Measurements from ENCODE around the gene SP6. TPM values are rescaled to one million over a fixed set of nuclear protein-coding genes. Genes with fewer than 3 reads are reported as not detected.
A peak's percentile ranks its signal among the peaks of the same experiment; 100 is the strongest.

Gene SP6
- total RNA-seq, 4 donors from 2014 or later = 0.12 to 0.31 (median 0.14) TPM

- no peak for ATAC-seq
- Histone ChIP-seq H3K36me3 (no peaks in the 10 kb centered on the region), H3K4me1 (peaks cover 0 to 19% (median 0%) of the 10 kb centered on the region in 3 donors), H3K27ac (no peak overlapping the region), H3K27me3 (no peaks in the 10 kb centered on the region), H3K4me3 (no peak overlapping the region), H3K9me3 (no peaks in the 10 kb centered on the region)
- 69% methylated on average over 4 of the region's 4 CpGs; no CpG with 5 or more reads in 1 of the 2 donors for WGBS, 2 donors (ENCODE audit: low coverage in 1 of 2)
- TF ChIP-seq CTCF (IDR thresholded peaks at IDR 0.05) (no peak), POLR2AphosphoS5 (IDR thresholded peaks at IDR 0.05) (no peak), POLR2A (IDR thresholded peaks at IDR 0.05) (no peak), EP300 (IDR thresholded peaks at IDR 0.05) (no peak)
Measured at GRCh38 chr17:47891545-47892088, 40.7 kb upstream of the SP6 start.

GRCh38 chr17:47889734-47890529, 39.0 kb upstream of the SP6 start:
- WGBS, 2 donors (ENCODE audit: low coverage in 1 of 2) = 22 to 25% methylated on average over 3 to 4 of the region's 11 CpGs

GRCh38 chr17:47888293-47888692, 37.3 kb upstream of the SP6 start:
- TF ChIP-seq POLR2AphosphoS5 (IDR thresholded peaks at IDR 0.05) (no peak), POLR2A (IDR thresholded peaks at IDR 0.05) (no peak), CTCF (IDR thresholded peaks at IDR 0.05) (no peak), EP300 (IDR thresholded peaks at IDR 0.05) (no peak)
- WGBS, 2 donors (ENCODE audit: low coverage in 1 of 2) = 33 to 100% methylated on average over 1 to 2 of the region's 6 CpGs
- no peaks in the 10 kb centered on the region for H3K36me3 ChIP-seq
- H3K4me3 ChIP-seq = no peak overlapping the region
- H3K9me3 ChIP-seq = no peaks in the 10 kb centered on the region
- H3K27ac ChIP-seq = no peak overlapping the region
- H3K4me1 ChIP-seq = peaks cover 0 to 4% (median 0%) of the 10 kb centered on the region in 3 donors
- no peak for ATAC-seq
- peaks cover 17% of the 10 kb centered on the region for H3K27me3 ChIP-seq

More at GRCh38 chr17:47889734-47890529, 39.0 kb upstream of the SP6 start:
- Histone ChIP-seq H3K4me1 (peaks cover 0 to 16% (median 0%) of the 10 kb centered on the region in 3 donors), H3K4me3 (no peak overlapping the region), H3K27me3 (peaks cover 2% of the 10 kb centered on the region), H3K9me3 (no peaks in the 10 kb centered on the region), H3K36me3 (no peaks in the 10 kb centered on the region), H3K27ac (no peak overlapping the region)
- TF ChIP-seq EP300 (IDR thresholded peaks at IDR 0.05) (no peak), CTCF (IDR thresholded peaks at IDR 0.05) (peak in 3 of 4 experiments; percentile 93 to 97 (median 95))
- ATAC-seq = peak; percentile 85

- Histone ChIP-seq H3K27ac (no peak overlapping the region), H3K36me3 (no peaks in the 10 kb centered on the region), H3K4me1 (peaks cover 0 to 4% (median 0%) of the 10 kb centered on the region in 3 donors), H3K27me3 (peaks cover 21% of the 10 kb centered on the region), H3K4me3 (no peak overlapping the region), H3K9me3 (no peaks in the 10 kb centered on the region)
- TF ChIP-seq POLR2A (IDR thresholded peaks at IDR 0.05) (no peak), CTCF (IDR thresholded peaks at IDR 0.05) (no peak), EP300 (IDR thresholded peaks at IDR 0.05) (no peak), POLR2AphosphoS5 (IDR thresholded peaks at IDR 0.05) (no peak)
- ATAC-seq = no peak
- 73% methylated on average over 5 of the region's 11 CpGs; no CpG with 5 or more reads in 1 of the 2 donors for WGBS, 2 donors (ENCODE audit: low coverage in 1 of 2)
Measured at GRCh38 chr17:47884905-47885730, 34.2 kb upstream of the SP6 start.

All from gastroesophageal sphincter (tissue), 4 donors.